Measurements from ENCODE around the gene MLPH. TPM values are rescaled to one million over a fixed set of nuclear protein-coding genes. Genes with fewer than 3 reads are reported as not detected.
A peak's percentile ranks its signal among the peaks of the same experiment; 100 is the strongest.

Gene MLPH
- total and polyA plus RNA-seq, 4 donors: 1.6 to 25.9 (median 22.3) TPM

DNA sequence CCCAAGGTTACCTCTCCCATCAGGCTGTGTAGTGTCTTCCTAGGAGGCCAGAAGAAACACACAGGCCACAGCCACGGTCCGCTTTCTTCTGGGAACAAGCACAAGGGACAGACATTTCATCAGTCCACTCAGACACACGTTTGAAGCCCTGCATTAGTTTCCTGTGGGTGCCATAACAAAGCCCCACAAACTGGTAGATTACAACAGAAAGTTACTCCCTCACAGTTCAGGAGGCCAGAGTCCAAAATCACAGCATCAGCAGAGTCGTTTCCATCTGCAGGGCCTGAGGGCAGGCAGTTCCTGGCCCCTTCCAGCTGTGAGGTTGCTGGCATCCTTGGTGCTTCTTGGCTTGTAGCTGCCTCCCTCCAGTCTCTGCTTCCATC is 70.6 kb downstream of the MLPH start:
- 67% methylated on average over 4 of the region's 4 CpGs for WGBS
- H3K9ac ChIP-seq (ENCODE audit: low read depth in 1 of 2, low read length in 2 of 2): no peak overlapping the region
- H3K36me3 ChIP-seq (ENCODE audit: control insufficient read depth in 4 of 4, insufficient read depth in 3 of 4, low read depth in 1 of 4, low read length in 3 of 4): peaks cover 4 to 15% (median 12%) of the 10 kb centered on the region in 4 donors
- TF ChIP-seq FOXA2 (IDR thresholded peaks at IDR 0.05): no peak
- peak in 1 of 2 donors; percentile 55 for TF ChIP-seq HNF4A (conservative IDR thresholded peaks at IDR 0.05)
- TF ChIP-seq HNF4G (IDR thresholded peaks at IDR 0.05): no peak
- TF ChIP-seq, protein P1, sequence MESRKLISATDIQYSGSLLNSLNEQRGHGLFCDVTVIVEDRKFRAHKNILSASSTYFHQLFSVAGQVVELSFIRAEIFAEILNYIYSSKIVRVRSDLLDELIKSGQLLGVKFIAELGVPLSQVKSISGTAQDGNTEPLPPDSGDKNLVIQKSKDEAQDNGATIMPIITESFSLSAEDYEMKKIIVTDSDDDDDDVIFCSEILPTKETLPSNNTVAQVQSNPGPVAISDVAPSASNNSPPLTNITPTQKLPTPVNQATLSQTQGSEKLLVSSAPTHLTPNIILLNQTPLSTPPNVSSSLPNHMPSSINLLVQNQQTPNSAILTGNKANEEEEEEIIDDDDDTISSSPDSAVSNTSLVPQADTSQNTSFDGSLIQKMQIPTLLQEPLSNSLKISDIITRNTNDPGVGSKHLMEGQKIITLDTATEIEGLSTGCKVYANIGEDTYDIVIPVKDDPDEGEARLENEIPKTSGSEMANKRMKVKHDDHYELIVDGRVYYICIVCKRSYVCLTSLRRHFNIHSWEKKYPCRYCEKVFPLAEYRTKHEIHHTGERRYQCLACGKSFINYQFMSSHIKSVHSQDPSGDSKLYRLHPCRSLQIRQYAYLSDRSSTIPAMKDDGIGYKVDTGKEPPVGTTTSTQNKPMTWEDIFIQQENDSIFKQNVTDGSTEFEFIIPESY (IDR thresholded peaks at IDR 0.05): no peak
- H3K4me3 ChIP-seq (ENCODE audit: low read depth in 1 of 3, low read length in 3 of 3): no peak overlapping the region
- H3K27me3 ChIP-seq (ENCODE audit: control insufficient read depth in 4 of 4, insufficient read depth in 4 of 4, low read length in 3 of 4): no peaks in the 10 kb centered on the region
- peaks cover 0 to 8% (median 5%) of the 10 kb centered on the region in 4 donors for H3K4me1 ChIP-seq (ENCODE audit: control insufficient read depth in 4 of 4, insufficient read depth in 4 of 4, low read length in 3 of 4)
- no peak overlapping the region for H3K27ac ChIP-seq (ENCODE audit: low read depth in 1 of 2, low read length in 2 of 2)
- H3K9me3 ChIP-seq (ENCODE audit: control insufficient read depth in 4 of 4, low read length in 3 of 4): peaks cover 3 to 6% (median 3%) of the 10 kb centered on the region in 4 donors
- DNase-seq (ENCODE audit: low spot score): no peak

DNA sequence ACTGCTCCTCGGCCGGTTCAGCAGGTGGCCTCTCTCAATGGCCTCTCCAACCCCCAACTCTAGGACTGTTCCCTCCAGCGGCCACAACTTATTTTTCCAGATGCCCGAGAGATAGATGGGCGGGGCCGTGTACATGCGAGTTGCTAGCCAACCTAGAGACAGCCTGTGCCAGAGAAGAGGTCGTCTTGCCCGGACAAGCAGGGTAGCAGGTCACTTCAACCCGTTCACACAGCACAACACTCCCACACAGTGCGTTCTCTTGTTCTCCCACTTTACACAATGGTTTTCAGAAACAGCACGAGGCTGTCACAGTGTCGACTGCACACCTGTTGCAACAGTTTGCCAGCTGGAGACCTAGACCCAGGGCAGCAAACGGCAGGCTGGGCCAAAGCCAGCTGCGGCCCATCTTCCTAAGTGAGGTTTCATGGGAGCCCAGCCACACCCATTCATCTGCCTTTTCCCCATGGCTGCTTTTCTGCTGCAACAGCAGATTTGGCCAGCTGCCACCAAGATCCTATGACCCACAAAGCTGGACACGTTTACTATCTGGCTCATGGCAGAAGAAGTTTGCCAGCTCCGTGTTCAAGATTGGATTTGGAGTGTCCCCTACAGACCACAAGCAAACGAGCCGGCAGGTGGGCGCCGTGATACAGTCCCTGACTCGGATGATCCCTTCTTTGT is 72.0 kb downstream of the MLPH start:
- 73% methylated on average over 22 of the region's 22 CpGs for WGBS
- Histone ChIP-seq H3K36me3 (ENCODE audit: control insufficient read depth in 4 of 4, insufficient read depth in 3 of 4, low read depth in 1 of 4, low read length in 3 of 4) (peaks cover 2 to 13% (median 6%) of the 10 kb centered on the region in 4 donors), H3K4me3 (ENCODE audit: low read depth in 1 of 3, low read length in 3 of 3) (no peak overlapping the region), H3K27ac (ENCODE audit: low read depth in 1 of 2, low read length in 2 of 2) (no peak overlapping the region), H3K9me3 (ENCODE audit: control insufficient read depth in 4 of 4, low read length in 3 of 4) (peaks cover 3 to 6% (median 3%) of the 10 kb centered on the region in 4 donors), H3K4me1 (ENCODE audit: control insufficient read depth in 4 of 4, insufficient read depth in 4 of 4, low read length in 3 of 4) (peaks cover 0 to 8% (median 5%) of the 10 kb centered on the region in 4 donors), H3K27me3 (ENCODE audit: control insufficient read depth in 4 of 4, insufficient read depth in 4 of 4, low read length in 3 of 4) (no peaks in the 10 kb centered on the region), H3K9ac (ENCODE audit: low read depth in 1 of 2, low read length in 2 of 2) (no peak overlapping the region)
- DNase-seq (ENCODE audit: low spot score): no peak
- no peak for TF ChIP-seq FOXA2 (IDR thresholded peaks at IDR 0.05)
- TF ChIP-seq, protein P1 (IDR thresholded peaks at IDR 0.05): no peak
- no peak for TF ChIP-seq EGR1 (IDR thresholded peaks at IDR 0.05; ENCODE audit: low read depth in 2 of 2)
- TF ChIP-seq, protein P2, sequence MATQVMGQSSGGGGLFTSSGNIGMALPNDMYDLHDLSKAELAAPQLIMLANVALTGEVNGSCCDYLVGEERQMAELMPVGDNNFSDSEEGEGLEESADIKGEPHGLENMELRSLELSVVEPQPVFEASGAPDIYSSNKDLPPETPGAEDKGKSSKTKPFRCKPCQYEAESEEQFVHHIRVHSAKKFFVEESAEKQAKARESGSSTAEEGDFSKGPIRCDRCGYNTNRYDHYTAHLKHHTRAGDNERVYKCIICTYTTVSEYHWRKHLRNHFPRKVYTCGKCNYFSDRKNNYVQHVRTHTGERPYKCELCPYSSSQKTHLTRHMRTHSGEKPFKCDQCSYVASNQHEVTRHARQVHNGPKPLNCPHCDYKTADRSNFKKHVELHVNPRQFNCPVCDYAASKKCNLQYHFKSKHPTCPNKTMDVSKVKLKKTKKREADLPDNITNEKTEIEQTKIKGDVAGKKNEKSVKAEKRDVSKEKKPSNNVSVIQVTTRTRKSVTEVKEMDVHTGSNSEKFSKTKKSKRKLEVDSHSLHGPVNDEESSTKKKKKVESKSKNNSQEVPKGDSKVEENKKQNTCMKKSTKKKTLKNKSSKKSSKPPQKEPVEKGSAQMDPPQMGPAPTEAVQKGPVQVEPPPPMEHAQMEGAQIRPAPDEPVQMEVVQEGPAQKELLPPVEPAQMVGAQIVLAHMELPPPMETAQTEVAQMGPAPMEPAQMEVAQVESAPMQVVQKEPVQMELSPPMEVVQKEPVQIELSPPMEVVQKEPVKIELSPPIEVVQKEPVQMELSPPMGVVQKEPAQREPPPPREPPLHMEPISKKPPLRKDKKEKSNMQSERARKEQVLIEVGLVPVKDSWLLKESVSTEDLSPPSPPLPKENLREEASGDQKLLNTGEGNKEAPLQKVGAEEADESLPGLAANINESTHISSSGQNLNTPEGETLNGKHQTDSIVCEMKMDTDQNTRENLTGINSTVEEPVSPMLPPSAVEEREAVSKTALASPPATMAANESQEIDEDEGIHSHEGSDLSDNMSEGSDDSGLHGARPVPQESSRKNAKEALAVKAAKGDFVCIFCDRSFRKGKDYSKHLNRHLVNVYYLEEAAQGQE (IDR thresholded peaks at IDR 0.05): no peak
- TF ChIP-seq, protein P3, sequence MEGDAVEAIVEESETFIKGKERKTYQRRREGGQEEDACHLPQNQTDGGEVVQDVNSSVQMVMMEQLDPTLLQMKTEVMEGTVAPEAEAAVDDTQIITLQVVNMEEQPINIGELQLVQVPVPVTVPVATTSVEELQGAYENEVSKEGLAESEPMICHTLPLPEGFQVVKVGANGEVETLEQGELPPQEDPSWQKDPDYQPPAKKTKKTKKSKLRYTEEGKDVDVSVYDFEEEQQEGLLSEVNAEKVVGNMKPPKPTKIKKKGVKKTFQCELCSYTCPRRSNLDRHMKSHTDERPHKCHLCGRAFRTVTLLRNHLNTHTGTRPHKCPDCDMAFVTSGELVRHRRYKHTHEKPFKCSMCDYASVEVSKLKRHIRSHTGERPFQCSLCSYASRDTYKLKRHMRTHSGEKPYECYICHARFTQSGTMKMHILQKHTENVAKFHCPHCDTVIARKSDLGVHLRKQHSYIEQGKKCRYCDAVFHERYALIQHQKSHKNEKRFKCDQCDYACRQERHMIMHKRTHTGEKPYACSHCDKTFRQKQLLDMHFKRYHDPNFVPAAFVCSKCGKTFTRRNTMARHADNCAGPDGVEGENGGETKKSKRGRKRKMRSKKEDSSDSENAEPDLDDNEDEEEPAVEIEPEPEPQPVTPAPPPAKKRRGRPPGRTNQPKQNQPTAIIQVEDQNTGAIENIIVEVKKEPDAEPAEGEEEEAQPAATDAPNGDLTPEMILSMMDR (IDR thresholded peaks at IDR 0.05; ENCODE audit: low read depth, low read length, missing input control): no peak
- no peak for TF ChIP-seq JUND (IDR thresholded peaks at IDR 0.05)
- no peak for TF ChIP-seq YY1 (IDR thresholded peaks at IDR 0.05)
- TF ChIP-seq, protein P4, sequence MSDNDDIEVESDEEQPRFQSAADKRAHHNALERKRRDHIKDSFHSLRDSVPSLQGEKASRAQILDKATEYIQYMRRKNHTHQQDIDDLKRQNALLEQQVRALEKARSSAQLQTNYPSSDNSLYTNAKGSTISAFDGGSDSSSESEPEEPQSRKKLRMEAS (IDR thresholded peaks at IDR 0.05): no peak
- no peak for TF ChIP-seq HNF4A (conservative IDR thresholded peaks at IDR 0.05)
- no peak for TF ChIP-seq FOXA1 (IDR thresholded peaks at IDR 0.05)
- no peak for TF ChIP-seq NR2F2 (IDR thresholded peaks at IDR 0.05)
- TF ChIP-seq RXRA (IDR thresholded peaks at IDR 0.05): no peak
- no peak for TF ChIP-seq HNF4G (IDR thresholded peaks at IDR 0.05)
- TF ChIP-seq GABPA (IDR thresholded peaks at IDR 0.05 in 1 of 2, conservative IDR thresholded peaks at IDR 0.05 in 1 of 2): no peak
- TF ChIP-seq RAD21 (IDR thresholded peaks at IDR 0.05): no peak
- no peak for TF ChIP-seq TAF1 (conservative IDR thresholded peaks at IDR 0.05)
- no peak for TF ChIP-seq SP1 (IDR thresholded peaks at IDR 0.05)
- TF ChIP-seq, protein P5, sequence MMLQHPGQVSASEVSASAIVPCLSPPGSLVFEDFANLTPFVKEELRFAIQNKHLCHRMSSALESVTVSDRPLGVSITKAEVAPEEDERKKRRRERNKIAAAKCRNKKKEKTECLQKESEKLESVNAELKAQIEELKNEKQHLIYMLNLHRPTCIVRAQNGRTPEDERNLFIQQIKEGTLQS (IDR thresholded peaks at IDR 0.05): no peak
